Vagina (tissue), 2 donors: ENCODE results near the gene XPO4. TPM values are rescaled to one million over a fixed set of nuclear protein-coding genes. Genes with fewer than 3 reads are reported as not detected.
"Not testable (repeated sequence)": the region's sequence is repeated elsewhere in the genome, so short reads cannot be mapped to it uniquely, and the experiment has no call there.

Experiments used
- DNase-seq, 2 donors: peaks; one replicate each; pipeline ENCODE4 v3.0.0-alpha.2; 2017; ENCODE audit errors: extremely low spot score in 2 of 2
- H3K27ac ChIP-seq: fragments of 200-600 bp; sonication (generic); one replicate; pipeline ENCODE4 v1.5.1; 2019
- H3K27me3 ChIP-seq: fragments of 200-600 bp; sonication (generic); one replicate; pipeline ENCODE4 v1.5.1; 2019
- H3K36me3 ChIP-seq, 2 donors: fragments of 200-600 bp; sonication (generic); one replicate each; pipeline ENCODE4 v1.5.1; 2017 to 2019
- H3K4me1 ChIP-seq: fragments of 200-600 bp; sonication (generic); one replicate; pipeline ENCODE4 v1.5.1; 2019
- H3K4me3 ChIP-seq, 2 donors: fragments of 200-600 bp; sonication (generic); 1 replicate in 1 of 2; 2 replicates in 1 of 2; pipeline ENCODE4 v1.5.1; 2016 to 2019
- H3K9me3 ChIP-seq: fragments of 200-600 bp; sonication (generic); one replicate; pipeline ENCODE4 v1.5.1; 2019
- CTCF ChIP-seq, 3 experiments: fragments of 450-650 bp in 2 of 3; fragments of 200-600 bp in 1 of 3; sonication (generic) in 1 of 3; IDR thresholded peaks; one replicate each; pipeline ENCODE4 v1.5.1; 2017 to 2019; ENCODE audit warnings: antibody characterized with exemption in 3 of 3, mild to moderate bottlenecking in 2 of 3, moderate library complexity in 2 of 3
- POLR2A ChIP-seq, 2 donors: fragments of 450-650 bp; IDR thresholded peaks; one replicate each; pipeline ENCODE4 v1.6.1; 2017; ENCODE audit warnings: antibody characterized with exemption in 2 of 2, mild to moderate bottlenecking in 2 of 2, moderate library complexity in 2 of 2
- POLR2AphosphoS5 ChIP-seq, 2 donors: sonication (generic); formaldehyde crosslinking; IDR thresholded peaks; one replicate each; pipeline ENCODE4 v1.9.0; 2017; ENCODE audit warnings: antibody characterized with exemption in 2 of 2, mild to moderate bottlenecking in 2 of 2, low read depth in 1 of 2; ENCODE audit not compliant: insufficient read depth in 1 of 2
- intact Hi-C: fragments of 100-400 bp; cut with DNase I; formaldehyde crosslinking; loops from one replicate; pipeline ENCODE4 v1.15.1; 2023
- total RNA-seq: library from RNA; depleted of rRNA; stranded (reverse); fragments of >200 nt; gene quantifications from one replicate; pipeline ENCODE4 v1.2.3, GENCODE V29; 2016

XPO4 gene
- total RNA-seq, 1 donor from 2014 or later = 17.7 TPM

- Histone ChIP-seq H3K27me3 (no peaks in the 10 kb centered on the region), H3K36me3 (no peaks in the 10 kb centered on the region), H3K27ac (no peak overlapping the region), H3K4me1 (peaks cover 12% of the 10 kb centered on the region), H3K4me3 (no peak overlapping the region), H3K9me3 (no peaks in the 10 kb centered on the region)
- TF ChIP-seq POLR2AphosphoS5 (IDR thresholded peaks at IDR 0.05; ENCODE audit: insufficient read depth in 1 of 2, low read depth in 1 of 2) (no peak), POLR2A (IDR thresholded peaks at IDR 0.05) (no peak), CTCF (IDR thresholded peaks at IDR 0.05) (no peak)
- DNase-seq = no peak
- intact Hi-C loops = loop anchor here (5.0 to 10.0 kb wide), 2 partner anchors 135 to 193 kb away; no protein-coding TSS in a partner anchor
Observed at GRCh38 chr13:20939662-20940061, 37.1 kb upstream of the XPO4 start.

GRCh38 chr13:20938302-20938701 lies 35.8 kb upstream of the XPO4 start:
- DNase-seq = no peak
- Histone ChIP-seq H3K4me3 (no peak overlapping the region), H3K36me3 (no peaks in the 10 kb centered on the region), H3K27me3 (no peaks in the 10 kb centered on the region), H3K9me3 (no peaks in the 10 kb centered on the region), H3K4me1 (peaks cover 12% of the 10 kb centered on the region), H3K27ac (no peak overlapping the region)
- TF ChIP-seq POLR2AphosphoS5 (IDR thresholded peaks at IDR 0.05; ENCODE audit: insufficient read depth in 1 of 2, low read depth in 1 of 2) (no peak), POLR2A (IDR thresholded peaks at IDR 0.05) (no peak), CTCF (IDR thresholded peaks at IDR 0.05) (no peak)
- intact Hi-C loops = no loop called here

GRCh38 chr13:20927596-20928257 lies 25.2 kb upstream of the XPO4 start:
- no peaks in the 10 kb centered on the region for H3K9me3 ChIP-seq
- intact Hi-C loops = loop anchor here (10.0 kb wide), 1 partner anchor 213 kb away; no protein-coding TSS in a partner anchor
- no peak overlapping the region for H3K4me3 ChIP-seq
- no peaks in the 10 kb centered on the region for H3K36me3 ChIP-seq
- no peak for DNase-seq
- no peak overlapping the region for H3K27ac ChIP-seq
- no peak for TF ChIP-seq CTCF (IDR thresholded peaks at IDR 0.05)
- TF ChIP-seq POLR2AphosphoS5 (IDR thresholded peaks at IDR 0.05; ENCODE audit: insufficient read depth in 1 of 2, low read depth in 1 of 2) = no peak
- TF ChIP-seq POLR2A (IDR thresholded peaks at IDR 0.05) = no peak
- no peaks in the 10 kb centered on the region for H3K4me1 ChIP-seq
- no peaks in the 10 kb centered on the region for H3K27me3 ChIP-seq

- not testable (repeated sequence) for DNase-seq, H3K4me1 ChIP-seq, H3K9me3 ChIP-seq, H3K36me3 ChIP-seq, H3K27ac ChIP-seq, H3K4me3 ChIP-seq, H3K27me3 ChIP-seq
- intact Hi-C loops = loop anchor here (10.0 kb wide), 1 partner anchor 211 kb away; no protein-coding TSS in a partner anchor
Observed at GRCh38 chr13:20925395-20925790, 22.8 kb upstream of the XPO4 start.

- no peak overlapping the region for H3K4me3 ChIP-seq
- no peaks in the 10 kb centered on the region for H3K4me1 ChIP-seq
- H3K9me3 ChIP-seq = no peaks in the 10 kb centered on the region
- intact Hi-C loops = loop anchor here (10.0 kb wide), 1 partner anchor 210 kb away; no protein-coding TSS in a partner anchor
- no peak overlapping the region for H3K27ac ChIP-seq
- DNase-seq = no peak
- H3K36me3 ChIP-seq = no peaks in the 10 kb centered on the region
- TF ChIP-seq POLR2A (IDR thresholded peaks at IDR 0.05) (no peak), CTCF (IDR thresholded peaks at IDR 0.05) (peak in 2 of 3 experiments; percentile 52 to 64)
- no peaks in the 10 kb centered on the region for H3K27me3 ChIP-seq
Observed at GRCh38 chr13:20924758-20925394, 22.3 kb upstream of the XPO4 start.
